PC-3 (cell line): ENCODE results near the gene FMNL1.

Experiments used
- EZH2 ChIP-seq: fragments of 300-600 bp; sonication (generic); IDR thresholded peaks from one replicate; pipeline ENCODE4 v1.6.1; 2017; ENCODE audit warnings: antibody characterized with exemption, mild to moderate bottlenecking, low read length; ENCODE audit not compliant: unreplicated experiment
- EZH2phosphoT487 ChIP-seq: fragments of 300-600 bp; sonication (generic); IDR thresholded peaks from 2 replicates; pipeline ENCODE4 v1.6.1; 2018; ENCODE audit warnings: mild to moderate bottlenecking, antibody characterized with exemption, low read length, borderline replicate concordance
- TF ChIP-seq, protein P1 (sequence below): fragments of 300-600 bp; sonication (generic); conservative IDR thresholded peaks from 2 replicates; pipeline ENCODE4 v1.5.1; 2017; ENCODE audit warnings: antibody characterized with exemption, low read depth, mild to moderate bottlenecking, low read length

- TF ChIP-seq, protein P1, sequence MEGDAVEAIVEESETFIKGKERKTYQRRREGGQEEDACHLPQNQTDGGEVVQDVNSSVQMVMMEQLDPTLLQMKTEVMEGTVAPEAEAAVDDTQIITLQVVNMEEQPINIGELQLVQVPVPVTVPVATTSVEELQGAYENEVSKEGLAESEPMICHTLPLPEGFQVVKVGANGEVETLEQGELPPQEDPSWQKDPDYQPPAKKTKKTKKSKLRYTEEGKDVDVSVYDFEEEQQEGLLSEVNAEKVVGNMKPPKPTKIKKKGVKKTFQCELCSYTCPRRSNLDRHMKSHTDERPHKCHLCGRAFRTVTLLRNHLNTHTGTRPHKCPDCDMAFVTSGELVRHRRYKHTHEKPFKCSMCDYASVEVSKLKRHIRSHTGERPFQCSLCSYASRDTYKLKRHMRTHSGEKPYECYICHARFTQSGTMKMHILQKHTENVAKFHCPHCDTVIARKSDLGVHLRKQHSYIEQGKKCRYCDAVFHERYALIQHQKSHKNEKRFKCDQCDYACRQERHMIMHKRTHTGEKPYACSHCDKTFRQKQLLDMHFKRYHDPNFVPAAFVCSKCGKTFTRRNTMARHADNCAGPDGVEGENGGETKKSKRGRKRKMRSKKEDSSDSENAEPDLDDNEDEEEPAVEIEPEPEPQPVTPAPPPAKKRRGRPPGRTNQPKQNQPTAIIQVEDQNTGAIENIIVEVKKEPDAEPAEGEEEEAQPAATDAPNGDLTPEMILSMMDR, result no peak
- TF ChIP-seq EZH2 (no peak), EZH2phosphoT487 (no peak)
Observed at GRCh38 chr17:45296003-45296832, 74.5 kb downstream of the FMNL1 start.
